Left renal pelvis (tissue), 4 donors: ENCODE results near the gene NGEF. TPM values are rescaled to one million over a fixed set of nuclear protein-coding genes. Genes with fewer than 3 reads are reported as not detected.
"Not testable (repeated sequence)": the region's sequence is repeated elsewhere in the genome, so short reads cannot be mapped to it uniquely, and the experiment has no call there.

Experiments used
- DNase-seq, 4 donors: peaks; one replicate each; pipeline ENCODE4 v3.0.0-alpha.2; 2013; ENCODE audit warnings: low read depth in 4 of 4, low spot score in 3 of 4
- polyA plus RNA-seq, 4 donors: library from polyadenylated mRNA; unstranded; fragments of 120-200 nt; gene quantifications; one replicate each; pipeline ENCODE4 v1.2.1, GENCODE V29; 2013; ENCODE audit not compliant: insufficient read length in 4 of 4

Gene NGEF
- 1 to 10 TPM; 2.3 to 7.2 (median 3.5) TPM for polyA plus RNA-seq

GRCh38 chr2:233013027-233013461 is at the start of gene NGEF:
Gene NGEF, minus strand, starts transcription at chr2:233013256. Its CDS starts 38,366 bp downstream, at chr2:232974890.
- DNase-seq = no peak

- DNase-seq = no peak
Measured at GRCh38 chr2:233062451-233062850, 49.4 kb upstream of the NGEF start.

- DNase-seq = no peak
Measured at GRCh38 chr2:233061591-233062450, 48.8 kb upstream of the NGEF start.

DNA sequence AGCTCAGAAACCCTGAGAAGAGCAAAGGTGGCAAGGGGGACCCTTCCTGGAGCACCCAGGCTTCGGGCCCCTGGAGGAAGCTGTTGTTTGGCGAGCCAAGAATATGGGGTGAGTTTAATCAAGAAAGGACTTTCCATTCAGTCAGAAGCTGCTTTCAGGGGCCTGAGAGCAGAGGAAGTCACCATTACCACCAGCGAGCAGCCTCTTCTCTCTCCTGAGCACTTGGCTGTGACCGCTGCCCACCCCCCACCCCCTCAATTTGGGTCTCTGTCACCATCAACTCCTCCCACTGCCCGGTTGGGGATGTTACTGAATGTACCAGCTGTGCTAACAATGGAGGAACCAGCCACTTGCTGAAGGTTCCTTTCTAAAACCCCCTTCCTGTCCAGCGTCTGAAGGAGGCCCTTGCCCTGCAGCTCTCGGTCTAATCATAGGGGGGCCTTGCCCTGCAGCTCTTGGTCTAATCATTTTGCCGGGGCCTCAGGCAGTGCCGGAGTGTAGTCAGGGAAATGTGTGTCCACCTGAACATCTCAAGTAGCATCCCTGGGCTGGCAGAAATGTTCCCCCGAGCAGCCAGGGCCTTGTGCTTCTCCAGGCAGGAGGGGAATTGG is 48.0 kb upstream of the NGEF start:
- DNase-seq = no peak

DNA sequence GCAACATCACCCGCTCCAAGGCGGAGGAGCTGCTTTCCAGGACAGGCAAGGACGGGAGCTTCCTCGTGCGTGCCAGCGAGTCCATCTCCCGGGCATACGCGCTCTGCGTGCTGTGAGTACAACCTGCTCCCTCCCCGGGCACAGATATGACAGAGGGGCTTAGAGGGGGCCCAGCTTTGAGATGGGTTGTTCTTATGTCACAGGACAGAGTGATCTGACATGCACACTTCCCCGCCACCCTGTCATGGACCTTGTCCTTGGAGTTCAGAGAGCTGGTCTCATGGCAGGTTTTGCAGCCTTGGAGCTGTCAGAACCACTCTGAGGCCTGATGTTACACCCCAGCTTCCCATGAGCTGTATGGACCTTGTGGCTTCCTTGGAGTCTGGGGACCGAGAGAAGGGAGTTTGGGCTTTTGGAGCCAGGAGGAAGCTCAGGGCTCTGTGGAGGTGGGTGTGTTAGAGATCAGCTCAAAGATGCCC is 47.5 kb upstream of the NGEF start:
- DNase-seq = no peak

DNA sequence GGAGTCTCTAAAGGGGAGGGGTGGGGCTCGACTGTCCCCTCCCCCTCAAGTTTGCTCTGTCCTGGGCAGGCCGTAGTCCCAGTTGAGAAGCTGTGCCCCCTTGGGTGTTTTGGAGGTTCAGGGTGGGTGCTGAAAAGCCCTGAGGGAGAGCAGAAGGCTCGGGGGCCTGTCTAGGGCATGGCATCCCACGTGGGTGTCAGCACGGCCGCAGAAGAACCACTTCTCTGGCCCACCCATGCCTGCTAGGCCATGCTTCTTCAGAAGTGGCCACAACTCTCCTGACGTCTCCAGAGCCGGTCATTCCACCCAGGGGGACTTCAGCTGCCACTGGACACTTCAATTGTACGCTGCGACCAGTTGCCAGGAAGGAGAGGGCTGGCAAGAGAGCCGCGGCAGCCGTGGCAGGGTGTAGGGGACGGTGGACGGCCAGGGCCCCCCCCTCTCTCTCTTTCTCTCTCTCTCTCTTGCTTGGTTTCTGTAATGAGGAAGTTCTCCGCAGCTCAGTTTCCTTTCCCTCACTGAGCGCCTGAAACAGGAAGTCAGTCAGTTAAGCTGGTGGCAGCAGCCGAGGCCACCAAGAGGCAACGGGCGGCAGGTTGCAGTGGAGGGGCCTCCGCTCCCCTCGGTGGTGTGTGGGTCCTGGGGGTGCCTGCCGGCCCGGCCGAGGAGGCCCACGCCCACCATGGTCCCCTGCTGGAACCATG is 46.9 kb upstream of the NGEF start, which contains the start of gene INPP5D:
Gene INPP5D (plus strand): TSS at position 546 of the 704 bp plus-strand sequence. CDS start 137 bp downstream, at position 683.
- no peak for DNase-seq

GRCh38 chr2:233059547-233059796 is 46.4 kb upstream of the NGEF start:
- no peak for DNase-seq

- no peak for DNase-seq
Measured at GRCh38 chr2:233058717-233059546, 45.9 kb upstream of the NGEF start.

DNA sequence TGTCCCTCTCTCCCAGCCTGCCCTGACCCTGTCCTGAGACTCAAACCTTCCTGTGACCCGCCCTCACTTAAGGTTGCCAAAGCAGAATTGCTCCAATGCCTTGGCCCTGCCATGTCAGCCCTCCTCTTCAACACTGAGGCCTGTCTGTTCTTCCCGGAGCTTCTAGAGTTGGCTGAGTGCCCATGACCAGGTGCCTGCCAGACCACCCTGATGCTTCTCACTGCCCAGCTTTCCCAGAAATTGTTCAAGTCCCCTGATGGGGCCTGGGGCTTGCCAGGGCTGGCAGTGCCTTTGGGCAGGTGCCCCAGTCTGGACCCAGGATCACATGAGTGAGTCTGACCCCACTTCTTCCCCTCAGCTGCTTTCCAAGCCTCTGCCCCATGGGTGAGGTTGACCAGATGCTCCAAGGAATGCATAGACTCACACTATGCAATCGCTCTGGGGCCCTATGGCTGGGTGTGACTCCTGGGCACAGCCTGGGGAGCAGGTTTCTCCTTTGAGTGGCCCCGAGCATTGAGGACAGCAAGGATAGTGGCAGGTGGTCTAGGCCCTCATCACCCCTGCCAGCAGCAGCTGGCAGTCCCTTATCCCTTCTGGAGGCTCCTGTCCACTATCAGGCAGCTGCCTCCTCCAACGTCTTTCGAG is 44.0 kb upstream of the NGEF start:
- no peak for DNase-seq

DNA sequence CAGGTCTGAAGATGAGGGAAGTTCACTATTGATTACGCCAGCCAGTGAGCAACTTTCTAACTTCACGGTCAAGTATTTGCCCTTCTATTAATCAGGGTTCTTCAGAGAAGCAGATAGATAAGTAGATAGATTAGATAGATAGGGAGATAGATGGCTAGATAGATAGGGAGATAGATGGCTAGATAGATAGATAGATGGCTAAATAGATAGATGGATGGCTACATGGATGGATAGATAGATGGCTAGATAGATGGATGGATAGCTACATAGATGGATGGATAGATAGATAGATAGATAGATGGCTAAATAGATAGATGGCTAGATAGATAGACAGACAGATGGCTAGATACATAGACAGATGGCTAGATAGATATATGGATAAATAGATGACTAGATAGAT is 42.3 kb upstream of the NGEF start:
- no peak for DNase-seq

DNA sequence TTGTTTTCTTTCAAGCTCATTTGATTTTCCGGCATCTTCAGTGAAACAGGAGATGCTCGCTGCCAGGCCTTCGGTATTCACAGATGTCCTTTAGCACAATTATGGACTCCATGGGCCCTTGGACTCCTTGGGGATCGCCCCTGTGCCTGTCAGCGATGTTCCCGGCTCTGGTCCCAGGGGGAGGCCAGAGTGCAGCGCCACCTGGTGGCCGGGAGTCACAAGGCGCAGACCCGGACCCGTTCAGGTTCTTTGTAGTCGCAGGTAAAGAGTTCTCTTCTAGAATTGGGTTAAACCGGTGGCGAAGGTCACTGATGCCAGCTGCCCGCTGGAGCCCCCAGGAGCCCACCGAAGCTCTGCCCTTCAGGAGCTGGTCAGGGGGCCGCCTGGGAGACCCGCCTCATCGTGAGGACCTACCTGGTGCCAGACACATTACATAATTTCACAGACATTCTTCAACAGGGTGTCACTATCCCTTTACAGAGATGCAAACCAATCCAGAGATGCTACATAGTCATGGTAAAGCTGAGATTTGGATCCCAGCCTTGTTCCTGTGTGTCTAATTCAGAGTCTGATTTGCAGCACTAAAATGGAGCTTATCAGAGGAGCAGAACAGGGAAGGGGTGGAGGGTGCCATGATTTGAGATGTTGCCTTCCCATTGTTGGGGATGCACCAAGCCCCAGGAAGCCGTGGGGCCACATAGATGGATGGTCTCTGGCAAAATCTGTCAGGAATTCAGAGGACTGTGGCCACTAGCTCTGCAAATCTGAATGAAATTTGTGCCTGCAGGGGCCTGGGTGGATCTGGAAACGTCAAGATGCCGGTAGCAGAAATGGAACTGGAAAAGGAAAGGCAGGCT is 41.1 kb upstream of the NGEF start:
- no peak for DNase-seq

GRCh38 chr2:233052517-233052916 is 39.5 kb upstream of the NGEF start:
- not testable (repeated sequence) for DNase-seq

- no peak for DNase-seq
Measured at GRCh38 chr2:233051241-233052149, 38.4 kb upstream of the NGEF start.

- DNase-seq = no peak
Measured at GRCh38 chr2:233049194-233049761, 36.2 kb upstream of the NGEF start.

DNA sequence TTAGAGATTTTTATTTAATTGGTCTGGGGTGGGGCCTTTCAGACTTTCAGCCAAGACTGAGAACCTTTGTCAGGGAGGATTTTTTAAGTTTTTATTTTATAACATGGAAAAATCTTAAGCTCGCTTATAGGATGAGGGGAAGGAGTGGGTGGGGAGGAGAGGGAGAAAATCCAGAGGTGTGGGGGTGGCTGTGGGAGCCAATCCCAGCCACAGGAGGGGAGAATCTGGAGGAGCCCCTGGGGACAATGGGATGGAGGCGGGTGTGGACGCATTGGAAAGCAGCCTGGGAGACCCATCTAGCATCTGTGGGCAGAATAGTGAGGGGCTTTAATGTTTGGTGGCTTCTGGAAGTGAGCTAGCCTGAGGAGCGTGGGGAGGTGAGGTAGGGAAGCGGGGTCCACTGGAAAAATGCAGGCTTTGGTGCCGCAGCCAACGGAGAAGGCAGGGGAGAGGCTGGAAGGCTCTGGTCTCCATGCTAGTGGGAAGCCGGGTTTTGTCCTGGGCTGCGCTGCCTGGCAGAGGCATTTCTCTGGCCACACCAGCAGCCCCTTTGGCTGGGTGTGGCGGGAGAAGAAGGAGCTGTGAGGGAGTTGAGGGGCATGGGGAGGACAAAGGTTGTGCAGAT is 35.6 kb upstream of the NGEF start:
- no peak for DNase-seq

DNA sequence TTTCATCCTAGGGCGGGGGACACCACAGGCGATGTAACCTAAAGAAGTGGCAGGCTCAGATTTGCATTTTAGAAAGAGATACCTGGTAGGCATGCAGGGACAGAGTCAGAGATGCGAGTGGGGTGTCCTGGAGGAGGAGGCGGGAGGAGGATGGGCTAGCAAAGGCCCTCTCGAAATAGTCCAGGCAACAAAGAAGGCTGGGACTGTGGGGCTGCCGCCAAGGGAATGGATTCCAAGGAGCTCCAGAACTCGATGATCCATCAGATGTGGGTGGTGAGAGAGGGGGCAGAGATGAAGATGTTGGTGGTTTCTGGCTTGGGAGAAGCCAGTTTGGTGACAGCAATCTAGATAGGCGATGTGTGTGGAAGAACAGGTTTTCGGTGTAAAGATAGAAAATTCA is 34.6 kb upstream of the NGEF start:
- no peak for DNase-seq

- no peak for DNase-seq
Measured at GRCh38 chr2:233047206-233047605, 34.1 kb upstream of the NGEF start.
